ENCODE measurements around the gene WDR31. TPM values are rescaled to one million over a fixed set of nuclear protein-coding genes. Genes with fewer than 3 reads are reported as not detected.

The WDR31 gene
- total RNA-seq, 1 experiment from 2014 or later, result 1.7 TPM

GRCh38 chr9:113278840-113279239, 61.2 kb downstream of the WDR31 start:
- ChIA-PET POLR2A (ENCODE audit: unreplicated experiment) (no interaction called here), CTCF (no interaction called here)
- no peak overlapping the region for H2AFZ ChIP-seq (ENCODE audit: low read length)
- BruUV-seq (replicated peaks), result no TSS peak
- H3K4me3 ChIP-seq (ENCODE audit: low read length), result no peak overlapping the region
- H3K9me2 ChIP-seq (replicated peaks; ENCODE audit: low read length), result no peaks in the 10 kb centered on the region
- no peaks in the 10 kb centered on the region for H3K27me3 ChIP-seq (ENCODE audit: low read length)
- peaks cover 45% of the 10 kb centered on the region for H3K79me2 ChIP-seq (ENCODE audit: low read length)
- H3K36me3 ChIP-seq (ENCODE audit: low read depth, low read length), result peaks cover 35% of the 10 kb centered on the region
- DNase-seq, result no peak
- H3K9ac ChIP-seq (ENCODE audit: low read length), result no peak overlapping the region
- intact Hi-C loops (cut with micrococcal nuclease), result no loop called here
- ATAC-seq, result no peak
- TF ChIP-seq CTCF (conservative IDR thresholded peaks at IDR 0.05; ENCODE audit: low read depth, low read length) (no peak), EZH2 (IDR thresholded peaks at IDR 0.05; ENCODE audit: low read length, unreplicated experiment) (no peak), EZH2phosphoT487 (IDR thresholded peaks at IDR 0.05; ENCODE audit: borderline replicate concordance, low read length) (no peak)
- H3F3A ChIP-seq (ENCODE audit: low read length, unreplicated experiment), result no peaks in the 10 kb centered on the region
- H3K4me1 ChIP-seq (ENCODE audit: insufficient read depth, low read length), result peaks cover 5% of the 10 kb centered on the region
- no peaks in the 10 kb centered on the region for H4K20me1 ChIP-seq (ENCODE audit: low read length)
- H3K27ac ChIP-seq (ENCODE audit: low read length), result no peak overlapping the region
- no peaks in the 10 kb centered on the region for H3K9me3 ChIP-seq (ENCODE audit: low read length)
- no peak overlapping the region for H3K4me2 ChIP-seq (ENCODE audit: low read length)

- Histone ChIP-seq H3K4me3 (ENCODE audit: low read length) (peak within 1 kb of the TSS; percentile 94), H3K4me2 (ENCODE audit: low read length) (peak within 1 kb of the TSS; percentile 99), H3K9me2 (replicated peaks; ENCODE audit: low read length) (no peaks in the 10 kb centered on the region), H3K27ac (ENCODE audit: low read length) (peak within 1 kb of the TSS; percentile 72), H4K20me1 (ENCODE audit: low read length) (no peaks in the 10 kb centered on the region), H2AFZ (ENCODE audit: low read length) (peak within 1 kb of the TSS; percentile 100), H3K4me1 (ENCODE audit: insufficient read depth, low read length) (peaks cover 9% of the 10 kb centered on the region), H3K27me3 (ENCODE audit: low read length) (no peaks in the 10 kb centered on the region), H3K9me3 (ENCODE audit: low read length) (no peaks in the 10 kb centered on the region), H3K9ac (ENCODE audit: low read length) (peak within 1 kb of the TSS; percentile 99), H3K36me3 (ENCODE audit: low read depth, low read length) (peaks cover 29% of the 10 kb centered on the region), H3K79me2 (ENCODE audit: low read length) (peaks cover 52% of the 10 kb centered on the region), H3F3A (ENCODE audit: low read length, unreplicated experiment) (no peaks in the 10 kb centered on the region)
- intact Hi-C loops (cut with micrococcal nuclease), result loop anchor here (2.0 kb wide), 1 partner anchor 55 kb away; the partner anchor contains the start of genes FKBP15 and SLC31A1
- ATAC-seq (peak; percentile 93), DNase-seq (peak; percentile 92)
- BruUV-seq (replicated peaks), result TSS peak; percentile 83
- no peak for TF ChIP-seq EZH2phosphoT487 (IDR thresholded peaks at IDR 0.05; ENCODE audit: borderline replicate concordance, low read length)
- TF ChIP-seq CTCF (conservative IDR thresholded peaks at IDR 0.05; ENCODE audit: low read depth, low read length), result no peak
- no peak for TF ChIP-seq EZH2 (IDR thresholded peaks at IDR 0.05; ENCODE audit: low read length, unreplicated experiment)
- ChIA-PET POLR2A (ENCODE audit: unreplicated experiment) (interaction anchor here (1.0 kb wide), 1 partner anchor 135 kb away, joined by 3 read pairs; the partner anchor contains the start of genes C9orf43 and POLE3), CTCF (interaction anchor here (1.0 kb wide), 1 partner anchor 383 kb away, joined by 3 read pairs; no protein-coding TSS in a partner anchor)
Measured at GRCh38 chr9:113275157-113276131, 64.6 kb downstream of the WDR31 start, which contains the start of the genes CDC26 and PRPF4. Gene CDC26, minus strand, starts transcription at chr9:113275572. Its CDS starts 3,065 bp downstream, at chr9:113272507. Gene PRPF4, plus strand, starts transcription at chr9:113275658. Its CDS starts 86 bp downstream, at chr9:113275744.
